22Rv1 (cell line): Measurements from ENCODE around the gene ABO.

Experiments
- H3K27ac ChIP-seq: fragments of 450-650 bp; 2 replicates; pipeline ENCODE4 v1.5.1; 2017
- CTCF ChIP-seq: fragments of 450-650 bp; IDR thresholded peaks from 2 replicates; pipeline ENCODE4 v1.5.1; 2017; ENCODE audit warnings: mild to moderate bottlenecking
- ZFX ChIP-seq: fragments of 450-650 bp; IDR thresholded peaks from 2 replicates; pipeline ENCODE4 v1.6.1; 2017; ENCODE audit warnings: antibody characterized with exemption, borderline replicate concordance

ABO gene

GRCh38 chr9:133248726-133249295 is 26.2 kb downstream of the ABO start:
- H3K27ac ChIP-seq, result no peak overlapping the region
- no peak for TF ChIP-seq ZFX
- no peak for TF ChIP-seq CTCF

GRCh38 chr9:133247632-133248031 is 27.4 kb downstream of the ABO start:
- no peak overlapping the region for H3K27ac ChIP-seq
- TF ChIP-seq ZFX (no peak), CTCF (no peak)

GRCh38 chr9:133246991-133247390 is 28.0 kb downstream of the ABO start:
- TF ChIP-seq ZFX (no peak), CTCF (no peak)

GRCh38 chr9:133246562-133246961 is 28.4 kb downstream of the ABO start:
- no peak overlapping the region for H3K27ac ChIP-seq

More at GRCh38 chr9:133246991-133247390, 28.0 kb downstream of the ABO start:
- H3K27ac ChIP-seq, result no peak overlapping the region

GRCh38 chr9:133242991-133243390 is 32.0 kb downstream of the ABO start:
- TF ChIP-seq ZFX (no peak), CTCF (no peak)
- H3K27ac ChIP-seq, result no peak overlapping the region

More at GRCh38 chr9:133246562-133246961, 28.4 kb downstream of the ABO start:
- no peak for TF ChIP-seq ZFX
- TF ChIP-seq CTCF, result no peak

GRCh38 chr9:133242241-133242640 is 32.8 kb downstream of the ABO start:
- H3K27ac ChIP-seq, result no peak overlapping the region
- TF ChIP-seq ZFX (no peak), CTCF (no peak)

GRCh38 chr9:133239533-133240090 is 35.4 kb downstream of the ABO start:
- no peak overlapping the region for H3K27ac ChIP-seq
- TF ChIP-seq CTCF (no peak), ZFX (no peak)
